ENCODE data around the gene UBAC1. TPM values are rescaled to one million over a fixed set of nuclear protein-coding genes. Genes with fewer than 3 reads are reported as not detected.

UBAC1 gene
- total RNA-seq, 5 donors from 2014 or later (not counting 1 experiment from before 2014, with no cell fraction given), result 25.9 to 37.3 (median 33.6) TPM

- peaks cover 0 to 18% of the 10 kb centered on the region in 2 experiments for H3K4me1 ChIP-seq (ENCODE audit: control insufficient read depth in 1 of 2, extremely low read depth in 1 of 2, insufficient read depth in 2 of 2, low read length in 2 of 2)
- 85% methylated on average over 20 of the region's 21 CpGs for WGBS (ENCODE audit: insufficient coverage)
- H3K4me3 Mint-ChIP-seq, result no peak overlapping the region
These were observed 24.7 kb upstream of the UBAC1 start for GRCh38 chr9:135985889-135986288.

GRCh38 chr9:135985459-135985774 is 24.2 kb upstream of the UBAC1 start:
- Histone ChIP-seq H3K36me3 (ENCODE audit: control insufficient read depth in 2 of 2, extremely low read depth in 1 of 2, insufficient read depth in 1 of 2, low read length in 1 of 2) (no peaks in the 10 kb centered on the region), H3K4me1 (ENCODE audit: control insufficient read depth in 1 of 2, extremely low read depth in 1 of 2, insufficient read depth in 2 of 2, low read length in 2 of 2) (peaks cover 0 to 20% of the 10 kb centered on the region in 2 experiments), H3K27me3 (replicated peaks in 1 of 2; ENCODE audit: control insufficient read depth in 2 of 2, extremely low read depth in 1 of 2, insufficient read depth in 2 of 2, low read length in 1 of 2) (peaks cover 0 to 66% of the 10 kb centered on the region in 2 experiments), H3K4me3 (ENCODE audit: control insufficient read depth in 1 of 2, extremely low read depth in 1 of 2, low read length in 1 of 2) (no peak overlapping the region), H3K9me3 (no peaks in the 10 kb centered on the region), H3K27ac (ENCODE audit: low read length) (no peak overlapping the region)
- DNase-seq, result no peak
- Mint-ChIP-seq H3K36me3 (no peaks in the 10 kb centered on the region), H3K27ac (no peak overlapping the region), H3K4me3 (no peak overlapping the region), H3K4me1 (peaks cover under 1 to 10% (median 10%) of the 10 kb centered on the region in 3 donors), H3K27me3 (peaks cover 0 to 3% of the 10 kb centered on the region in 2 donors), H3K9me3 (no peaks in the 10 kb centered on the region)
- CTCF ChIA-PET, result no interaction called here
- POLR2A ChIA-PET, result no interaction called here
- no peak for ATAC-seq (replicated peaks in 1 of 4)
- 92% methylated on average over 14 of the region's 14 CpGs for WGBS (ENCODE audit: insufficient coverage)

More at GRCh38 chr9:135985889-135986288, 24.7 kb upstream of the UBAC1 start:
- peaks cover 5 to 13% (median 10%) of the 10 kb centered on the region in 3 donors for H3K4me1 Mint-ChIP-seq
- ATAC-seq (replicated peaks in 1 of 4) (no peak), DNase-seq (no peak)
- no peak overlapping the region for H3K27ac Mint-ChIP-seq
- no peaks in the 10 kb centered on the region for H3K9me3 Mint-ChIP-seq
- no peaks in the 10 kb centered on the region for H3K36me3 Mint-ChIP-seq
- Histone ChIP-seq H3K4me3 (ENCODE audit: control insufficient read depth in 1 of 2, extremely low read depth in 1 of 2, low read length in 1 of 2) (no peak overlapping the region), H3K36me3 (ENCODE audit: control insufficient read depth in 2 of 2, extremely low read depth in 1 of 2, insufficient read depth in 1 of 2, low read length in 1 of 2) (no peaks in the 10 kb centered on the region), H3K27ac (ENCODE audit: low read length) (no peak overlapping the region), H3K9me3 (no peaks in the 10 kb centered on the region), H3K27me3 (replicated peaks in 1 of 2; ENCODE audit: control insufficient read depth in 2 of 2, extremely low read depth in 1 of 2, insufficient read depth in 2 of 2, low read length in 1 of 2) (peaks cover 0 to 62% of the 10 kb centered on the region in 2 experiments)
- ChIA-PET CTCF (no interaction called here), POLR2A (no interaction called here)
- H3K27me3 Mint-ChIP-seq, result peaks cover 0 to 3% of the 10 kb centered on the region in 2 donors

DNA sequence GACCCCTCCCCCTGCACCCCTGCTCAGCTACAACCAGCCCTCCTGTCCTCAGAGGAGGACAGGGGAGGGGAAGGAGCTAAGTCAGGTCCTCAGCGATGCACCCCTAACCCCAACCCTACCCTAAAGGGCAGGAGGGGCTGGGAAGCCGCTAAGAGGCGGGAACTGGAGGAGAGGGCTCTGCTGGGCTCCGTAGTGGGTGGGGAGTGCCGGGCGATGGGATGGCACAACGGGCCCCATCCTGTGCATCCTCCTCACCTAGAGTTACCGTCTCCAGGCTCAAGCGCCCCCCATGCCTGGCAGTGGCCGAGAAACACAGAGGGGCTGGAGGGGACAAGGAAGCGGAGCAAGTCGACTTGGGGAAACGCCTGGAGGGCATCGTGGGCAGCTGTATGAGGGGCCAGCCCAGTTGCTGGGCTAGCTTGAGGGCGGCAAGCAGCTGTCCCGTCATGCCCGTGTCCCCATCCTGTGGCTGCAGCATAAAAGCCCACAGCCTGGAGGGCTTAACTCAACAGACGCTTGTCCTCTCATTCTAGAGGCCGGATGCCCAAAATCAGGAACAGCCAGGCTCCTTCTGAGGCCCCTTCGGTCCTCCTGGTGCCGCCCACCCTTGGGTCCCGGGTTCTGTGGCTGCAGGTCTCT is 23.0 kb upstream of the UBAC1 start:
- H3K9me3 Mint-ChIP-seq, result no peaks in the 10 kb centered on the region
- H3K27ac Mint-ChIP-seq, result no peak overlapping the region
- DNase-seq (no peak), ATAC-seq (replicated peaks in 1 of 4) (no peak)
- no peaks in the 10 kb centered on the region for H3K36me3 Mint-ChIP-seq
- Histone ChIP-seq H3K4me1 (ENCODE audit: control insufficient read depth in 1 of 2, extremely low read depth in 1 of 2, insufficient read depth in 2 of 2, low read length in 2 of 2) (peaks cover 5 to 20% of the 10 kb centered on the region in 2 experiments), H3K27me3 (replicated peaks in 1 of 2; ENCODE audit: control insufficient read depth in 2 of 2, extremely low read depth in 1 of 2, insufficient read depth in 2 of 2, low read length in 1 of 2) (peaks cover 0 to 66% of the 10 kb centered on the region in 2 experiments), H3K4me3 (ENCODE audit: control insufficient read depth in 1 of 2, extremely low read depth in 1 of 2, low read length in 1 of 2) (no peak overlapping the region), H3K27ac (ENCODE audit: low read length) (no peak overlapping the region), H3K9me3 (no peaks in the 10 kb centered on the region), H3K36me3 (ENCODE audit: control insufficient read depth in 2 of 2, extremely low read depth in 1 of 2, insufficient read depth in 1 of 2, low read length in 1 of 2) (no peaks in the 10 kb centered on the region)
- peaks cover 0 to 3% of the 10 kb centered on the region in 2 donors for H3K27me3 Mint-ChIP-seq
- POLR2A ChIA-PET, result no interaction called here
- peaks cover 0 to 6% (median 5%) of the 10 kb centered on the region in 3 donors for H3K4me1 Mint-ChIP-seq
- 82% methylated on average over 14 of the region's 22 CpGs for WGBS (ENCODE audit: insufficient coverage)
- CTCF ChIA-PET, result no interaction called here
- H3K4me3 Mint-ChIP-seq, result no peak overlapping the region

- ChIA-PET POLR2A (no interaction called here), CTCF (no interaction called here)
- H3K4me3 ChIP-seq (ENCODE audit: control insufficient read depth in 1 of 2, extremely low read depth in 1 of 2, low read length in 1 of 2), result no peak overlapping the region
- H3K4me1 ChIP-seq (ENCODE audit: control insufficient read depth in 1 of 2, extremely low read depth in 1 of 2, insufficient read depth in 2 of 2, low read length in 2 of 2), result peaks cover 8 to 26% of the 10 kb centered on the region in 2 experiments
- no peaks in the 10 kb centered on the region for H3K9me3 Mint-ChIP-seq
- H3K27me3 ChIP-seq (replicated peaks in 1 of 2; ENCODE audit: control insufficient read depth in 2 of 2, extremely low read depth in 1 of 2, insufficient read depth in 2 of 2, low read length in 1 of 2), result peaks cover 0 to 58% of the 10 kb centered on the region in 2 experiments
- H3K36me3 Mint-ChIP-seq, result no peaks in the 10 kb centered on the region
- no peaks in the 10 kb centered on the region for H3K9me3 ChIP-seq
- peaks cover 7 to 12% (median 11%) of the 10 kb centered on the region in 3 donors for H3K4me1 Mint-ChIP-seq
- WGBS (ENCODE audit: insufficient coverage), result 92% methylated on average over 10 of the region's 26 CpGs
- H3K27ac ChIP-seq (ENCODE audit: low read length), result no peak overlapping the region
- H3K27me3 Mint-ChIP-seq, result peaks cover 0 to 3% of the 10 kb centered on the region in 2 donors
- no peak overlapping the region for H3K4me3 Mint-ChIP-seq
- ATAC-seq (replicated peaks in 1 of 4) (no peak), DNase-seq (no peak)
- no peaks in the 10 kb centered on the region for H3K36me3 ChIP-seq (ENCODE audit: control insufficient read depth in 2 of 2, extremely low read depth in 1 of 2, insufficient read depth in 1 of 2, low read length in 1 of 2)
- H3K27ac Mint-ChIP-seq, result no peak overlapping the region
These were observed 22.3 kb upstream of the UBAC1 start for GRCh38 chr9:135983208-135984071.

DNA sequence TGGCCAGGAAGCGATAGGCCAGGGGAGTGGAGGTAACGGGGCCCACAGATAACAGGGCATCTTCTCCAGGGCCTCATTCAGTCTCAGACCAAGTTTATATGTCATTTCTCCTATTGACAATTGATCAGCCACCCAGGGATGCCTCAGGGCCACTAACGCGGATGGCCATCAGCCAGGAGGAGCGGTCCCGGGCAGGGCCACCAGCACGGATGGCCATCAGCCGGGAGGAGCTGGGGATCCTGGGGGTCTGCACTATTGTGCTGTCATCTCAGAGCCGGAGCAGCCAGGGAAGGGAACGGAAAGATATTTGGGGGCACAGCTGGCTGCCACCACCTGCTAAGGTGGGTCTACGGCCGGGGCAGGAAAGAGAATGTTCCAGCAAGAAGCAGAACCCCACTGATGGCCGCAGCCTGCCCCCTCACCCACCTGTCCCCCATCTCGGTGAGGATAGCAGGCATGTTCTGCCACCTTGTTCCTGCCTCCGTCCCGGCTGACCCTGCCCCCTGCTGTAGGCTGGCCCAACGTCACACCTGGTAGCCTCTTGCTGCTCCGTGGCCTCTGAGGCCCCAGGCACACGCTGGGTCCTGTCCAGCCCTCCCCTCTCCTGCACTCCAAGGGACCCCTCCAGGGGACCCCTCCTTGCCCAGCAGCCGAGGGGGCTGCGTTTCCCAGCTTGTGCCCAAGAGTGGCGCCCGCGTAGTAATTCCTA is 21.5 kb upstream of the UBAC1 start:
- ChIA-PET CTCF (no interaction called here), POLR2A (no interaction called here)
- no peak overlapping the region for H3K27ac Mint-ChIP-seq
- H3K27me3 Mint-ChIP-seq, result peaks cover 0 to 3% of the 10 kb centered on the region in 2 donors
- H3K4me3 Mint-ChIP-seq, result no peak overlapping the region
- 89% methylated on average over 24 of the region's 24 CpGs for WGBS (ENCODE audit: insufficient coverage)
- no peaks in the 10 kb centered on the region for H3K36me3 ChIP-seq (ENCODE audit: control insufficient read depth in 2 of 2, extremely low read depth in 1 of 2, insufficient read depth in 1 of 2, low read length in 1 of 2)
- no peaks in the 10 kb centered on the region for H3K9me3 Mint-ChIP-seq
- peaks cover 0 to 50% of the 10 kb centered on the region in 2 experiments for H3K27me3 ChIP-seq (replicated peaks in 1 of 2; ENCODE audit: control insufficient read depth in 2 of 2, extremely low read depth in 1 of 2, insufficient read depth in 2 of 2, low read length in 1 of 2)
- no peaks in the 10 kb centered on the region for H3K9me3 ChIP-seq
- H3K4me3 ChIP-seq (ENCODE audit: control insufficient read depth in 1 of 2, extremely low read depth in 1 of 2, low read length in 1 of 2), result no peak overlapping the region
- H3K27ac ChIP-seq (ENCODE audit: low read length), result no peak overlapping the region
- ATAC-seq (replicated peaks in 1 of 4), result no peak
- DNase-seq, result no peak
- H3K4me1 Mint-ChIP-seq, result peaks cover 7 to 12% (median 11%) of the 10 kb centered on the region in 3 donors
- H3K36me3 Mint-ChIP-seq, result no peaks in the 10 kb centered on the region
- H3K4me1 ChIP-seq (ENCODE audit: control insufficient read depth in 1 of 2, extremely low read depth in 1 of 2, insufficient read depth in 2 of 2, low read length in 2 of 2), result peaks cover 8 to 28% of the 10 kb centered on the region in 2 experiments

DNA sequence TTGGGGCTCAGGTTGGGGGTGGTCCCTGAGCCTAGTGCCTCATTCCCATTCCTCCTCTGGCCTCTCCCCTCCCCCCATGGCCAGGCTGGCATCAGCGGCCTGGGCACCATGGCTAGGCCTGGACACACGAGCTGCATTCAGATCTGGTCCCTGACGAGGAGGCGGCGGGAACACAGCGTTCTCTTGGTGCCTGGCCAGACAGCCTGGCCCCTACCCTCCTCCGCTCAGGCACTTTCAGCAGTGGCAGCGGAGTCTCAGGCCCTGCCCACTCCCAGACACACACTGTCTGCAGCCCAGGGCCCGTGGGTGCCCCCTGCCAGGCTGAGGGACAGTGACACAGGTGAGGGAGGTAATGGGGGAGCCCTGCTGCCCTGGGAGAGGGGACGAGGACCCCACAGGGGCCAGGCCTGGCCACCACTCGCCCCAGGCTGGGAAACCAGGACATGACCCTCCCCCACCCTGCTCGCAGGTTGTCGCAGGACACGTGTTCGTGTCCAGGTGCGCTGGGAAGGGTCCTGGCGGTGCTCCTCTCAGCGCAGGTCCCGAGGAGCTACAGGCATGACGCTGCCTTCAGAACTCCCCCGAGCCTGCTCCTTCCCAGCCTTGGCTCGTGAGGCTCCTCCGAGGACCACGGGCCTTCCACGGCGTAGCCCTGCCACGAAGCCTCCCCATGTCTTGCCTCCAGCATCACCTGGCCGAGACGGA is 19.9 kb upstream of the UBAC1 start:
- Mint-ChIP-seq H3K27ac (no peak overlapping the region), H3K27me3 (no peaks in the 10 kb centered on the region), H3K36me3 (no peaks in the 10 kb centered on the region), H3K9me3 (no peaks in the 10 kb centered on the region), H3K4me3 (no peak overlapping the region), H3K4me1 (peaks cover 7 to 12% (median 11%) of the 10 kb centered on the region in 3 donors)
- Histone ChIP-seq H3K27me3 (replicated peaks in 1 of 2; ENCODE audit: control insufficient read depth in 2 of 2, extremely low read depth in 1 of 2, insufficient read depth in 2 of 2, low read length in 1 of 2) (peaks cover 0 to 40% of the 10 kb centered on the region in 2 experiments), H3K36me3 (ENCODE audit: control insufficient read depth in 2 of 2, extremely low read depth in 1 of 2, insufficient read depth in 1 of 2, low read length in 1 of 2) (no peaks in the 10 kb centered on the region), H3K4me1 (ENCODE audit: control insufficient read depth in 1 of 2, extremely low read depth in 1 of 2, insufficient read depth in 2 of 2, low read length in 2 of 2) (peaks cover 8 to 28% of the 10 kb centered on the region in 2 experiments), H3K9me3 (no peaks in the 10 kb centered on the region), H3K27ac (ENCODE audit: low read length) (no peak overlapping the region), H3K4me3 (ENCODE audit: control insufficient read depth in 1 of 2, extremely low read depth in 1 of 2, low read length in 1 of 2) (no peak overlapping the region)
- POLR2A ChIA-PET, result no interaction called here
- CTCF ChIA-PET, result no interaction called here
- DNase-seq (no peak), ATAC-seq (replicated peaks in 1 of 4) (no peak)
- 93% methylated on average over 16 of the region's 29 CpGs for WGBS (ENCODE audit: insufficient coverage)

Data from T-cell (primary cell).